ENCODE measurements around the gene LAIR2. TPM values are rescaled to one million over a fixed set of nuclear protein-coding genes. Genes with fewer than 3 reads are reported as not detected.
"Not testable (repeated sequence)": the region's sequence is repeated elsewhere in the genome, so short reads cannot be mapped to it uniquely, and the experiment has no call there.

Gene LAIR2
- total RNA-seq, 4 donors from 2014 or later: 3.2 TPM; not detected in 3

DNA sequence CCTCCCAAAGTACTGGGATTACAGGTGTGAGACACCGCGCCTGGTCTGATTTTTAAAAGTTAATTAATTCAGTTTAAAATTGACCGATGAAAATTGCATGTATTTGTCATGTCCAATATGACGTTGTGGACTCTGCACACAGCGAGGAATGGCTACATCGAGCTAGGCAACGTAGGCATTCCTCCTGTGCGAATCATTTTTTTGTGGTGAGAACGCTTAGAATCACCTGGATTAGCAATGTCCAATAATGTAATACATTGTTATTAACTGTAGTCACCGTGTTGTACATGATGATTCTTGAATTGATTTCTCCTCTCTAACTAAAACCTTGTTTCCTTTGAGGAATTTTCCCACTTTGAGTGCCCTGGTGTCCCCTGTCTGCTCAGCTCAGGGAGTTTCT is 3.4 kb downstream of the LAIR2 start:
- H3K4me1 ChIP-seq: no peaks in the 10 kb centered on the region
- 63 to 89% methylated on average over 9 to 10 of the region's 10 CpGs for whole genome bisulfite sequencing, 2 donors (ENCODE audit: low coverage in 1 of 2)
- intact Hi-C loops (cut with DNase I; ENCODE audit: low total_unique reads): no loop called here

DNA sequence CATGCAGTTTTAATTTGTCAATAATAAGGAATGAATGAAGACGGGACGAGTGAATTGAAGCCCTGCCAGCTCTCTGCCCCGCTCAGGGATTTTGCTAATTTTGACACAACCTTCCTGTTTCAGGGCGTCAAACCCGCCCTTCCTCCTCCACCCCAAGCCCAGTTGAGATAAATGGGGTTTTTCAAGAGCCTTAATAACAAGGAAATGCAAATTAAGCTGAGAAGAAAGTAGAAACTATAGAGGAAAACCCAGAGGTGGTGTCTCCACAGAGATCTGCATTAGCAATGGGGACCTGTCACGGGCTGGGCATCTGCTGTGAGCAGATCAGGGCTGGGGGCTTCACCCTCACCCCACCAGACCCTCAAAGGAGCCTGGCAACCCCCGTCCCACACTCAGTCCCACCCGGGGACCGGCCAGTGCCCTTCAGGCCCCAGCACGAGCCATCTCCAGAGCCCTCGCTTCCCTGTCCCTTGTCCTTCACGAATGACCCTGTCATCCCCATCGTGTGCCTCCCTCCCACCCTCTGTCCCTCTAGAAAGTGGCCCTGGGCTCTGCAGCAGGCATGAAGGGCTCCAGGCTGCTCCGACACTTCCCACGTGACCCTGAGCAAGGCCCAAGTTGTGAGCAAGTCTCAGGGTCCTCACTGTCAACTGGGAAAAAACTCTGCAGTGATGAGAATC is 4.5 kb downstream of the LAIR2 start:
- in situ Hi-C loops (cut with MboI; ENCODE audit: low pct_ligation_motif_present in 1 of 4, low pct_unique_long_range_greater_than_20kb in 1 of 4, low sequenced_read_pairs in 3 of 4); H3K4me3 ChIP-seq; H3K27me3 ChIP-seq; H3K27ac ChIP-seq; intact Hi-C loops (cut with DNase I; ENCODE audit: low total_unique reads); H3K36me3 ChIP-seq; H3K4me1 ChIP-seq; DNase-seq; H3K9me3 ChIP-seq: not testable (repeated sequence)
- 56% methylated on average over 10 of the region's 15 CpGs; no CpG with 5 or more reads in 1 of the 2 donors for WGBS, 2 donors (ENCODE audit: low coverage in 1 of 2)

More for the DNA sequence above, 3.4 kb downstream of the LAIR2 start:
- no peak for DNase-seq
- no peak overlapping the region for H3K4me3 ChIP-seq
- H3K36me3 ChIP-seq: no peaks in the 10 kb centered on the region
- TF ChIP-seq POLR2AphosphoS5 (IDR thresholded peaks at IDR 0.05) (no peak), CTCF (IDR thresholded peaks at IDR 0.05) (no peak), POLR2A (IDR thresholded peaks at IDR 0.05) (no peak), EP300 (IDR thresholded peaks at IDR 0.05; ENCODE audit: low read depth) (no peak)
- no peaks in the 10 kb centered on the region for H3K9me3 ChIP-seq
- H3K27me3 ChIP-seq: peaks cover 4% of the 10 kb centered on the region
- in situ Hi-C loops (cut with MboI; ENCODE audit: low pct_ligation_motif_present in 1 of 4, low pct_unique_long_range_greater_than_20kb in 1 of 4, low sequenced_read_pairs in 3 of 4): no loop called here
- no peak overlapping the region for H3K27ac ChIP-seq

DNA sequence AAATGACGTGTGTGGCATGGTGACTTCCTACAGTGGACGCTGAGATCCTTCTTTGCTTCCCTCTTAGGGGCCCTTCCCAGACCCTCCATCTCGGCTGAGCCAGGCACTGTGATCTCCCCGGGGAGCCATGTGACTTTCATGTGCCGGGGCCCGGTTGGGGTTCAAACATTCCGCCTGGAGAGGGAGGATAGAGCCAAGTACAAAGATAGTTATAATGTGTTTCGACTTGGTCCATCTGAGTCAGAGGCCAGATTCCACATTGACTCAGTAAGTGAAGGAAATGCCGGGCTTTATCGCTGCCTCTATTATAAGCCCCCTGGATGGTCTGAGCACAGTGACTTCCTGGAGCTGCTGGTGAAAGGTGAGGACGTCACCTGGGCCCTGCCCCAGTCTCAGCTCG is 5.2 kb downstream of the LAIR2 start:
- Histone ChIP-seq H3K27me3 (peaks cover 4% of the 10 kb centered on the region), H3K36me3 (no peaks in the 10 kb centered on the region), H3K4me1 (no peaks in the 10 kb centered on the region), H3K27ac (no peak overlapping the region), H3K4me3 (no peak overlapping the region), H3K9me3 (no peaks in the 10 kb centered on the region)
- no peak for DNase-seq
- in situ Hi-C loops (cut with MboI; ENCODE audit: low pct_ligation_motif_present in 1 of 4, low pct_unique_long_range_greater_than_20kb in 1 of 4, low sequenced_read_pairs in 3 of 4) (no loop called here), intact Hi-C loops (cut with DNase I; ENCODE audit: low total_unique reads) (no loop called here)
- TF ChIP-seq POLR2AphosphoS5 (IDR thresholded peaks at IDR 0.05): no peak
- TF ChIP-seq EP300 (IDR thresholded peaks at IDR 0.05; ENCODE audit: low read depth): no peak
- no peak for TF ChIP-seq CTCF (IDR thresholded peaks at IDR 0.05)
- TF ChIP-seq POLR2A (IDR thresholded peaks at IDR 0.05): no peak
- WGBS, 2 donors (ENCODE audit: low coverage in 1 of 2): 57% methylated on average over 12 of the region's 12 CpGs; no CpG with 5 or more reads in 1 of the 2 donors

- WGBS, 2 donors (ENCODE audit: low coverage in 1 of 2): 59% methylated on average over 2 of the region's 3 CpGs; no CpG with 5 or more reads in 1 of the 2 donors
- H3K36me3 ChIP-seq; H3K4me1 ChIP-seq; H3K9me3 ChIP-seq; intact Hi-C loops (cut with DNase I; ENCODE audit: low total_unique reads); DNase-seq; H3K27ac ChIP-seq; in situ Hi-C loops (cut with MboI; ENCODE audit: low pct_ligation_motif_present in 1 of 4, low pct_unique_long_range_greater_than_20kb in 1 of 4, low sequenced_read_pairs in 3 of 4); H3K4me3 ChIP-seq; H3K27me3 ChIP-seq: not testable (repeated sequence)
These were observed 5.9 kb downstream of the LAIR2 start for GRCh38 chr19:54508487-54508886.

GRCh38 chr19:54509200-54509940 is 6.7 kb downstream of the LAIR2 start:
- H3K27me3 ChIP-seq; H3K27ac ChIP-seq; DNase-seq; H3K4me3 ChIP-seq; intact Hi-C loops (cut with DNase I; ENCODE audit: low total_unique reads); H3K36me3 ChIP-seq; in situ Hi-C loops (cut with MboI; ENCODE audit: low pct_ligation_motif_present in 1 of 4, low pct_unique_long_range_greater_than_20kb in 1 of 4, low sequenced_read_pairs in 3 of 4); H3K9me3 ChIP-seq; H3K4me1 ChIP-seq: not testable (repeated sequence)
- 8% methylated on average over 2 of the region's 21 CpGs; no CpG with 5 or more reads in 1 of the 2 donors for WGBS, 2 donors (ENCODE audit: low coverage in 1 of 2)
